Liver (tissue), 9 donors: ENCODE results near the gene ELP4. TPM values are rescaled to one million over a fixed set of nuclear protein-coding genes. Genes with fewer than 3 reads are reported as not detected.

Source experiments
- DNase-seq: peaks from one replicate; pipeline ENCODE4 v3.0.0-alpha.2; 2017; ENCODE audit warnings: low spot score
- H3K27ac ChIP-seq, 2 donors: one replicate each; pipeline ENCODE4 v1.7.0; 2013; ENCODE audit warnings: inconsistent platforms in 2 of 2, low read length in 2 of 2, control low read depth in 1 of 2, low read depth in 1 of 2, mild to moderate bottlenecking in 1 of 2
- H3K27me3 ChIP-seq, 4 donors: one replicate each; pipeline versions ENCODE4 v1.6.1 to v1.7.0; 2013; ENCODE audit warnings: low read length in 3 of 4, inconsistent platforms in 1 of 4, mild to moderate bottlenecking in 1 of 4, moderate library complexity in 1 of 4; ENCODE audit not compliant: control insufficient read depth in 4 of 4, insufficient read depth in 4 of 4
- H3K36me3 ChIP-seq, 4 donors: one replicate each; pipeline versions ENCODE4 v1.6.1 to v1.7.0; 2013; ENCODE audit warnings: low read length in 3 of 4, mild to moderate bottlenecking in 3 of 4, low read depth in 1 of 4, moderate library complexity in 1 of 4; ENCODE audit not compliant: control insufficient read depth in 4 of 4, insufficient read depth in 3 of 4
- H3K4me1 ChIP-seq, 4 donors: one replicate each; pipeline versions ENCODE4 v1.6.1 to v1.7.0; 2013; ENCODE audit warnings: low read length in 3 of 4, mild to moderate bottlenecking in 3 of 4, moderate library complexity in 1 of 4; ENCODE audit not compliant: control insufficient read depth in 4 of 4, insufficient read depth in 4 of 4
- H3K4me3 ChIP-seq, 3 donors: one replicate each; pipeline versions ENCODE4 v1.6.1 to v1.7.0; 2013; ENCODE audit warnings: low read length in 3 of 3, control low read depth in 1 of 3, low read depth in 1 of 3, mild to moderate bottlenecking in 1 of 3
- H3K9ac ChIP-seq, 2 donors: one replicate each; pipeline ENCODE4 v1.7.0; 2013; ENCODE audit warnings: low read length in 2 of 2, mild to moderate bottlenecking in 2 of 2, moderate library complexity in 2 of 2, control low read depth in 1 of 2, low read depth in 1 of 2
- H3K9me3 ChIP-seq, 4 donors: one replicate each; pipeline versions ENCODE4 v1.6.1 to v1.7.0; 2013; ENCODE audit warnings: low read length in 3 of 4; ENCODE audit not compliant: control insufficient read depth in 4 of 4
- ATF3 ChIP-seq: IDR thresholded peaks from 2 replicates; pipeline ENCODE4 v1.6.1; 2016; ENCODE audit warnings: antibody characterized with exemption
- CTCF ChIP-seq: fragments of 150-350 bp; IDR thresholded peaks from 2 replicates; pipeline ENCODE4 v1.5.1; 2017; ENCODE audit warnings: improper control_type of control experiment, low read depth, low read length; ENCODE audit not compliant: missing input control
- EGR1 ChIP-seq, 2 donors: IDR thresholded peaks; 2 replicates each; pipeline ENCODE4 v1.6.1; 2016 to 2018; ENCODE audit warnings: antibody characterized with exemption in 2 of 2, low read depth in 2 of 2
- FOXA1 ChIP-seq: IDR thresholded peaks from 2 replicates; pipeline ENCODE4 v1.6.1; 2016; ENCODE audit warnings: antibody characterized with exemption
- FOXA2 ChIP-seq: IDR thresholded peaks from 2 replicates; pipeline ENCODE4 v1.6.1; 2016; ENCODE audit warnings: antibody characterized with exemption
- GABPA ChIP-seq, 2 donors: IDR thresholded peaks in 1 of 2; conservative IDR thresholded peaks in 1 of 2; 2 replicates each; pipeline ENCODE4 v1.6.1; 2016; ENCODE audit warnings: antibody characterized with exemption in 2 of 2, mild to moderate bottlenecking in 1 of 2, moderate library complexity in 1 of 2
- HNF4A ChIP-seq, 2 donors: conservative IDR thresholded peaks; 2 replicates each; pipeline ENCODE4 v1.6.1; 2016; ENCODE audit warnings: antibody characterized with exemption in 2 of 2, mild to moderate bottlenecking in 2 of 2
- HNF4G ChIP-seq: IDR thresholded peaks from 2 replicates; pipeline ENCODE4 v1.6.1; 2016; ENCODE audit warnings: antibody characterized with exemption
- JUND ChIP-seq, 2 donors: IDR thresholded peaks; 2 replicates each; pipeline ENCODE4 v1.6.1; 2016; ENCODE audit warnings: antibody characterized with exemption in 2 of 2
- MAX ChIP-seq: IDR thresholded peaks from 2 replicates; pipeline ENCODE4 v1.6.1; 2016; ENCODE audit warnings: antibody characterized with exemption
- NR2F2 ChIP-seq: IDR thresholded peaks from 2 replicates; pipeline ENCODE4 v1.6.1; 2016; ENCODE audit warnings: antibody characterized with exemption
- RAD21 ChIP-seq, 2 donors: IDR thresholded peaks; 2 replicates each; pipeline ENCODE4 v1.6.1; 2016; ENCODE audit warnings: antibody characterized with exemption in 2 of 2, mild to moderate bottlenecking in 2 of 2
- REST ChIP-seq: IDR thresholded peaks from 2 replicates; pipeline ENCODE4 v1.6.1; 2016; ENCODE audit warnings: antibody characterized with exemption, mild to moderate bottlenecking
- RXRA ChIP-seq, 2 donors: IDR thresholded peaks; 2 replicates each; pipeline ENCODE4 v1.6.1; 2017 to 2018; ENCODE audit warnings: antibody characterized with exemption in 2 of 2, mild to moderate bottlenecking in 1 of 2
- SP1 ChIP-seq: IDR thresholded peaks from 2 replicates; pipeline ENCODE4 v1.6.1; 2018; ENCODE audit warnings: antibody characterized with exemption, mild to moderate bottlenecking
- TAF1 ChIP-seq: conservative IDR thresholded peaks from 2 replicates; pipeline ENCODE4 v1.6.1; 2016; ENCODE audit warnings: antibody characterized with exemption, mild to moderate bottlenecking
- YY1 ChIP-seq: IDR thresholded peaks from 2 replicates; pipeline ENCODE4 v1.6.1; 2016; ENCODE audit warnings: antibody characterized with exemption, mild to moderate bottlenecking
- ZBTB33 ChIP-seq: IDR thresholded peaks from 2 replicates; pipeline ENCODE4 v1.6.1; 2016; ENCODE audit warnings: antibody characterized with exemption
- WGBS: extraction: QIAGEN DNeasy Blood & Tissue Kit; methylation state at CpG from one replicate; pipeline ENCODE4 v1.1.7; 2013; 5-methylcytosine and 5-hydroxymethylcytosine counted together
- polyA plus RNA-seq, 2 donors: library from polyadenylated mRNA; stranded (reverse) in 1 of 2; unstranded in 1 of 2; fragments of 200-250 nt in 1 of 2; fragments of >200 nt in 1 of 2; fragmentation: Nextera tagmentation in 1 of 2; extraction: Ambion mirVana in 1 of 2; gene quantifications; one replicate each; pipeline versions ENCODE4 v1.2.1 to v1.2.3, GENCODE V29; 2013 to 2015
- total RNA-seq, 2 donors: library from RNA; depleted of rRNA; stranded (reverse); fragments of >200 nt; gene quantifications; one replicate each; pipeline ENCODE4 v1.2.3, GENCODE V29; 2014
- donor health status: healthy.
- donor health status: healthy.
- donor health status: healthy.
- donor health status: healthy.
- donor health status: healthy.

ELP4 gene
- total and polyA plus RNA-seq, 4 donors: 6.0 to 18.8 (median 12.5) TPM

- H3K9me3 ChIP-seq: peaks cover 0 to 2% (median 0%) of the 10 kb centered on the region in 4 donors
- no peaks in the 10 kb centered on the region for H3K36me3 ChIP-seq
- H3K27ac ChIP-seq: no peak overlapping the region
- no peak overlapping the region for H3K4me3 ChIP-seq
- H3K4me1 ChIP-seq: no peaks in the 10 kb centered on the region
- no peaks in the 10 kb centered on the region for H3K27me3 ChIP-seq
- no peak overlapping the region for H3K9ac ChIP-seq
- no peak for DNase-seq
- TF ChIP-seq ATF3 (no peak), SP1 (no peak), HNF4G (no peak), HNF4A (conservative IDR thresholded peaks at IDR 0.05) (no peak), FOXA1 (no peak), FOXA2 (no peak), JUND (IDR thresholded peaks at IDR 0.05) (no peak), NR2F2 (no peak), RXRA (IDR thresholded peaks at IDR 0.05) (no peak)
These were observed 12.1 kb downstream of the ELP4 start for GRCh38 chr11:31521497-31522150.

GRCh38 chr11:31529189-31529588, 19.6 kb downstream of the ELP4 start:
- TF ChIP-seq FOXA2: no peak
- TF ChIP-seq NR2F2: no peak
- no peak for TF ChIP-seq EGR1 (IDR thresholded peaks at IDR 0.05; ENCODE audit: low read depth in 2 of 2)
- TF ChIP-seq RXRA (IDR thresholded peaks at IDR 0.05): no peak
- no peak for TF ChIP-seq CTCF
- TF ChIP-seq GABPA (IDR thresholded peaks at IDR 0.05 in 1 of 2, conservative IDR thresholded peaks at IDR 0.05 in 1 of 2): no peak
- TF ChIP-seq MAX: no peak
- TF ChIP-seq TAF1: no peak
- no peak for TF ChIP-seq ATF3
- no peak for TF ChIP-seq FOXA1
- no peak for TF ChIP-seq RAD21 (IDR thresholded peaks at IDR 0.05)
- no peak for TF ChIP-seq ZBTB33
- no peak for TF ChIP-seq YY1
- no peak for TF ChIP-seq JUND (IDR thresholded peaks at IDR 0.05)
- TF ChIP-seq REST: no peak
- TF ChIP-seq HNF4G: no peak
- Histone ChIP-seq H3K27me3 (no peaks in the 10 kb centered on the region), H3K9me3 (peaks cover 0 to under 1% (median 0%) of the 10 kb centered on the region in 4 donors), H3K36me3 (no peaks in the 10 kb centered on the region), H3K9ac (no peak overlapping the region), H3K4me3 (no peak overlapping the region), H3K4me1 (no peaks in the 10 kb centered on the region), H3K27ac (no peak overlapping the region)
- WGBS: 78% methylated on average over 2 of the region's 2 CpGs
- DNase-seq: no peak
